Measurements from ENCODE around the gene SUMO3.
"Not testable (repeated sequence)": the region's sequence is repeated elsewhere in the genome, so short reads cannot be mapped to it uniquely, and the experiment has no call there.

The SUMO3 gene

DNA sequence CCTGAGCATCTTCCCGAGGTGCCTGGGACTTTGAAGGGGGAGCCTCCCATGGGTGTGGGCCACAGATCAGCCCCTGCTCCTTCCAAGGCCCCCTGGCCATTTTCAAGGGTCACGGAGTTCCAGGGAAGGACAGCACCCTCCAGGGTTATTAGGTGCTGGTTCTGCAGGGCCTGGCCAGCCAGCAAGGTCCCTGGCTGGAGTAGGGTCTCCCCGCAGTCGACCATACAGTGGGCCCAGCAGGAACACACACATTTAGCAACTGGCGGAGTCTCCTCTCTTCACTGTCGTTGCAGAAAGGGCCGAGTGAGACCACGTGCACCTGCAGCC is 17.7 kb upstream of the SUMO3 start:
- Histone ChIP-seq H3K18ac (ENCODE audit: low read length) (no peak overlapping the region), H3K4me1 (ENCODE audit: control insufficient read depth, low read depth, low read length) (no peaks in the 10 kb centered on the region), H3K23ac (ENCODE audit: low read length) (no peak overlapping the region), H3K56ac (ENCODE audit: low read length) (no peak overlapping the region), H3K27me3 (ENCODE audit: insufficient read depth, low read length, poor library complexity) (no peaks in the 10 kb centered on the region), H2BK120ac (ENCODE audit: low read depth, low read length) (no peak overlapping the region), H2AK5ac (ENCODE audit: low read length) (no peak overlapping the region), H2BK5ac (ENCODE audit: low read length) (no peak overlapping the region), H3K79me1 (ENCODE audit: low read length) (no peaks in the 10 kb centered on the region), H4K8ac (ENCODE audit: low read depth, low read length) (no peak overlapping the region), H3K27ac (ENCODE audit: low read depth, low read length) (no peak overlapping the region), H3K4ac (ENCODE audit: low read depth, low read length) (no peak overlapping the region), H3K36me3 (ENCODE audit: control insufficient read depth, insufficient read depth, low read length) (no peaks in the 10 kb centered on the region), H3K4me3 (ENCODE audit: low read length) (no peak overlapping the region), H3K4me2 (ENCODE audit: low read length) (no peak overlapping the region), H3K79me2 (ENCODE audit: control insufficient read depth, insufficient read depth, low read length) (no peaks in the 10 kb centered on the region), H4K5ac (ENCODE audit: low read length) (no peak overlapping the region), H3K9ac (ENCODE audit: low read length) (no peak overlapping the region), H2BK15ac (replicated peaks; ENCODE audit: low read depth) (no peak overlapping the region)
- no peak for DNase-seq
- WGBS (ENCODE audit: extremely low coverage, insufficient coverage, low lambda C conversion rate): no CpG with 5 or more reads among the region's 8 CpGs

- H3K36me3 ChIP-seq (ENCODE audit: control insufficient read depth, insufficient read depth, low read length): no peaks in the 10 kb centered on the region
- no peak overlapping the region for H3K27ac ChIP-seq (ENCODE audit: low read depth, low read length)
- H4K5ac ChIP-seq (ENCODE audit: low read length): no peak overlapping the region
- H2BK5ac ChIP-seq (ENCODE audit: low read length): no peak overlapping the region
- no peak overlapping the region for H3K4me2 ChIP-seq (ENCODE audit: low read length)
- no peak overlapping the region for H3K4me3 ChIP-seq (ENCODE audit: low read length)
- no peaks in the 10 kb centered on the region for H3K4me1 ChIP-seq (ENCODE audit: control insufficient read depth, low read depth, low read length)
- no CpG with 5 or more reads among the region's 29 CpGs for WGBS (ENCODE audit: extremely low coverage, insufficient coverage, low lambda C conversion rate)
- H3K79me2 ChIP-seq (ENCODE audit: control insufficient read depth, insufficient read depth, low read length): no peaks in the 10 kb centered on the region
- no peaks in the 10 kb centered on the region for H3K79me1 ChIP-seq (ENCODE audit: low read length)
- no peaks in the 10 kb centered on the region for H3K27me3 ChIP-seq (ENCODE audit: insufficient read depth, low read length, poor library complexity)
- H3K23ac ChIP-seq (ENCODE audit: low read length): no peak overlapping the region
- no peak overlapping the region for H3K4ac ChIP-seq (ENCODE audit: low read depth, low read length)
- no peak overlapping the region for H3K18ac ChIP-seq (ENCODE audit: low read length)
- no peak overlapping the region for H2AK5ac ChIP-seq (ENCODE audit: low read length)
- no peak for DNase-seq
- H2BK120ac ChIP-seq (ENCODE audit: low read depth, low read length): no peak overlapping the region
- H4K8ac ChIP-seq (ENCODE audit: low read depth, low read length): no peak overlapping the region
- no peak overlapping the region for H3K9ac ChIP-seq (ENCODE audit: low read length)
- H2BK15ac ChIP-seq (replicated peaks; ENCODE audit: low read depth): no peak overlapping the region
- H3K56ac ChIP-seq (ENCODE audit: low read length): no peak overlapping the region
Measured at GRCh38 chr21:44834951-44835646, 17.2 kb upstream of the SUMO3 start.

- H3K23ac ChIP-seq (ENCODE audit: low read length): no peak overlapping the region
- no peak overlapping the region for H3K56ac ChIP-seq (ENCODE audit: low read length)
- H2BK15ac ChIP-seq (replicated peaks; ENCODE audit: low read depth): no peak overlapping the region
- DNase-seq: no peak
- no peak overlapping the region for H4K8ac ChIP-seq (ENCODE audit: low read depth, low read length)
- no peaks in the 10 kb centered on the region for H3K36me3 ChIP-seq (ENCODE audit: control insufficient read depth, insufficient read depth, low read length)
- no peak overlapping the region for H2BK5ac ChIP-seq (ENCODE audit: low read length)
- no peak overlapping the region for H3K4me3 ChIP-seq (ENCODE audit: low read length)
- H3K27ac ChIP-seq (ENCODE audit: low read depth, low read length): no peak overlapping the region
- no peaks in the 10 kb centered on the region for H3K4me1 ChIP-seq (ENCODE audit: control insufficient read depth, low read depth, low read length)
- H3K79me2 ChIP-seq (ENCODE audit: control insufficient read depth, insufficient read depth, low read length): no peaks in the 10 kb centered on the region
- no peak overlapping the region for H4K5ac ChIP-seq (ENCODE audit: low read length)
- WGBS (ENCODE audit: extremely low coverage, insufficient coverage, low lambda C conversion rate): no CpG with 5 or more reads among the region's 26 CpGs
- H2AK5ac ChIP-seq (ENCODE audit: low read length): no peak overlapping the region
- no peaks in the 10 kb centered on the region for H3K79me1 ChIP-seq (ENCODE audit: low read length)
- no peak overlapping the region for H3K4me2 ChIP-seq (ENCODE audit: low read length)
- no peak overlapping the region for H2BK120ac ChIP-seq (ENCODE audit: low read depth, low read length)
- no peak overlapping the region for H3K18ac ChIP-seq (ENCODE audit: low read length)
- H3K9ac ChIP-seq (ENCODE audit: low read length): no peak overlapping the region
- no peak overlapping the region for H3K4ac ChIP-seq (ENCODE audit: low read depth, low read length)
- no peaks in the 10 kb centered on the region for H3K27me3 ChIP-seq (ENCODE audit: insufficient read depth, low read length, poor library complexity)
Measured at GRCh38 chr21:44834231-44834950, 16.5 kb upstream of the SUMO3 start.

GRCh38 chr21:44833663-44834062 is 15.8 kb upstream of the SUMO3 start:
- no peaks in the 10 kb centered on the region for H3K4me1 ChIP-seq (ENCODE audit: control insufficient read depth, low read depth, low read length)
- H2AK5ac ChIP-seq (ENCODE audit: low read length): no peak overlapping the region
- H3K4me2 ChIP-seq (ENCODE audit: low read length): no peak overlapping the region
- H2BK15ac ChIP-seq (replicated peaks; ENCODE audit: low read depth): no peak overlapping the region
- H3K4ac ChIP-seq (ENCODE audit: low read depth, low read length): no peak overlapping the region
- no peak overlapping the region for H3K23ac ChIP-seq (ENCODE audit: low read length)
- H4K8ac ChIP-seq (ENCODE audit: low read depth, low read length): no peak overlapping the region
- H4K5ac ChIP-seq (ENCODE audit: low read length): no peak overlapping the region
- no peaks in the 10 kb centered on the region for H3K79me1 ChIP-seq (ENCODE audit: low read length)
- H3K4me3 ChIP-seq (ENCODE audit: low read length): no peak overlapping the region
- H3K27me3 ChIP-seq (ENCODE audit: insufficient read depth, low read length, poor library complexity): no peaks in the 10 kb centered on the region
- no CpG with 5 or more reads among the region's 5 CpGs for WGBS (ENCODE audit: extremely low coverage, insufficient coverage, low lambda C conversion rate)
- DNase-seq: no peak
- no peaks in the 10 kb centered on the region for H3K79me2 ChIP-seq (ENCODE audit: control insufficient read depth, insufficient read depth, low read length)
- H3K36me3 ChIP-seq (ENCODE audit: control insufficient read depth, insufficient read depth, low read length): no peaks in the 10 kb centered on the region
- no peak overlapping the region for H2BK120ac ChIP-seq (ENCODE audit: low read depth, low read length)
- H3K27ac ChIP-seq (ENCODE audit: low read depth, low read length): no peak overlapping the region
- no peak overlapping the region for H3K9ac ChIP-seq (ENCODE audit: low read length)
- H2BK5ac ChIP-seq (ENCODE audit: low read length): no peak overlapping the region
- no peak overlapping the region for H3K56ac ChIP-seq (ENCODE audit: low read length)
- no peak overlapping the region for H3K18ac ChIP-seq (ENCODE audit: low read length)

DNA sequence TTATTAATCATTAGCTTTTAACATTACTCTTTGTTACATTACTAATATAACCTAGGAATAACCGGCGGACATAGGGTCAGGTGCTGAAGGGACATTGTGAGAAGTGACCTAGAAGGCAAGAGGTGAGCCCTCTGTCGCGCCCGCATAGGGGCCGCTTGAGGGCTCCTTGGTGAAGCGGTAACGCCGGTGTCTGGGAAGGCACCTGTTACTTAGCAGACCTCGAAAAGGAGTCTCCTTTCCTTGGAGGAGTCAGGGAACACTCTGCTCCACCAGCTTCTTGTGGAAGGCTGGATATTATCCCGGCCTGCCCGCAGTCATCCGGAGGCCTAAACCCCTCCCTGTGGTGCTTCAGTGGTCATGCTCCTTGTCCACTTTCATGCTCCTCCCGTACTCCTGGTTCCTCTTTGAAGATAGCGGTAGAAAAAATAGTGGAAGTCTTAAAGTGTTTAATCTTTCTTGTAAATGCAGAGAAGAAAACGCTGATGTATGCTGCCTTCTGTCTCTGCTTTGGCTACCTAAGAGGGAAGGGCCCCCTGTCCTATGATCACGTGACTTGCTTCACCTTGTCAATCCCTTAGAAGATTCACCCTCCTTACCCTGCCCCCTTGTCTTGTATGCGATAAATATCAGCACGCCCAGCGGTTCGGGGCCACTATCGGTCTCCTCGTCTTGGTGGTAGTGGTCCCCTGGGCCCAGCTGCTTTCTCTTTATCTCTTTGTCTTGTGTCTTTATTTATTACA is 14.8 kb upstream of the SUMO3 start:
- not testable (repeated sequence) for H2BK120ac ChIP-seq (ENCODE audit: low read depth, low read length); H3K56ac ChIP-seq (ENCODE audit: low read length); H2AK5ac ChIP-seq (ENCODE audit: low read length); H3K4me2 ChIP-seq (ENCODE audit: low read length); H3K79me2 ChIP-seq (ENCODE audit: control insufficient read depth, insufficient read depth, low read length); H3K27me3 ChIP-seq (ENCODE audit: insufficient read depth, low read length, poor library complexity); H3K4me1 ChIP-seq (ENCODE audit: control insufficient read depth, low read depth, low read length); H4K5ac ChIP-seq (ENCODE audit: low read length); H3K79me1 ChIP-seq (ENCODE audit: low read length); H2BK5ac ChIP-seq (ENCODE audit: low read length); H3K4me3 ChIP-seq (ENCODE audit: low read length); H3K27ac ChIP-seq (ENCODE audit: low read depth, low read length); H3K9ac ChIP-seq (ENCODE audit: low read length); H3K18ac ChIP-seq (ENCODE audit: low read length); H2BK15ac ChIP-seq (replicated peaks; ENCODE audit: low read depth); DNase-seq; H4K8ac ChIP-seq (ENCODE audit: low read depth, low read length); H3K23ac ChIP-seq (ENCODE audit: low read length); H3K36me3 ChIP-seq (ENCODE audit: control insufficient read depth, insufficient read depth, low read length); H3K4ac ChIP-seq (ENCODE audit: low read depth, low read length)
- WGBS (ENCODE audit: extremely low coverage, insufficient coverage, low lambda C conversion rate): no CpG with 5 or more reads among the region's 23 CpGs

All from mesendoderm (in vitro differentiated cells).